ENCODE measurements around the gene LRRC7.
A peak's percentile ranks its signal among the peaks of the same experiment; 100 is the strongest.
"Not testable (repeated sequence)": the region's sequence is repeated elsewhere in the genome, so short reads cannot be mapped to it uniquely, and the experiment has no call there.

Gene LRRC7

DNA sequence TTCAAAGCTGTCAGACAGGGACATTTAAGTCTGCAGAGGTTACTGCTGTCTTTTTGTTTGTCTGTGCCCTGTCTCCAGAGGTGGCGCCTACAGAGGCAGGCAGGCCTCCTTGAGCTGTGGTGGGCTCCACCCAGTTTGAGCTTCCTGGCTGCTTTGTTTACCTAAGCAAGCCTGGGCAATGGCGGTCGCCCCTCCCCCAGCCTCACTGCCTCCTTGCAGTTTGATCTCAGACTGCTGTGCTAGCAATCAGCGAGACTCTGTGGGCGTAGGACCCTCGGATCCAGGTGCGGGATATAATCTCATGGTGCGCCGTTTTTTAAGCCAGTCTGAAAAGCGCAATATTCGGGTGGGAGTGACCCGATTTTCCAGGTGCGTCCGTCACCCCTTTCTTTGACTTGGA lies 320.3 kb downstream of the LRRC7 start:
- not testable (repeated sequence) for DNase-seq (ENCODE audit: low read depth)

DNA sequence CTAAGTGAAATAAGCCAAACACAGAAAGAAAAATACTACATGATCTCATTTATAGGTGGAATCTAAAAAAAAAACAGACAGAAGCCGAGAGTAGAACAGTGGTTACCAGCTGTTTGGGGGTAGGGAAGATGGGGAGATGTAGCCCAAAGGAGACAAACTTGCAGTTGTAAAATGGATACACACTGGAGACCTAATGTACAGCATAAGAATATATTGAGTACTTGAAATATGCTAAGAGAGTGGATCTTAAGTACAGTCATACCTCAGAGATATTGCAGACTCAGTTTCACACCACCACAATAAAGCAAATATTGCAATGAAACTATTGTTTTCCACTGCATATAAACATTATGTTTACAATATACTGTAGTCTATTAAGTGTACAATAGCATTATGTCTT lies 320.9 kb downstream of the LRRC7 start:
- no peak for DNase-seq (ENCODE audit: low read depth)

DNA sequence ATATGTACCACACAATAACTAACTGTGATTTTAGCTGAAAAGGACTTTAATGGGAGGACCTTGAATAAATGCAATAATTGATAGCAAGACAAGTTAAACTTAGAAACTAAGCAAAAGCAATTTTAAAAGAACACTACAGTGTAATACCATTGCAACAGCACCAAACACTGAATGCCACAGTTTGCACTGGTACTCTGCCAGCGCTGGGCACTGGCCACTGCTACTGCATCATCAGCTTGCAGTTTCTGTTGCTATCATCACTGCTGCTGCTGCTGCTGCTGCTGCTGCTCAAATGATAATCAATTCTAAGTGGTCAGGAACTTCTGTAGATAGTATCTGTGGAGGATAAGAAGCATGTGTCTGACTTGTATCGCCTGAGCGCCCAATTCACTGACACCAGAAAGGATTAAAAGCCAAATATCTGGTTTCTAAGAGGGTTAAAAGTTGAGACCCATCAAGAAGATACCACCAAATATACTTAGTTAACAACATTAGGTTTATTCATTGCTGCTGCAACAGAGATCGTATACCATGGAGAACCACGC lies 330.8 kb downstream of the LRRC7 start:
- no peak for DNase-seq (ENCODE audit: low read depth)

DNA sequence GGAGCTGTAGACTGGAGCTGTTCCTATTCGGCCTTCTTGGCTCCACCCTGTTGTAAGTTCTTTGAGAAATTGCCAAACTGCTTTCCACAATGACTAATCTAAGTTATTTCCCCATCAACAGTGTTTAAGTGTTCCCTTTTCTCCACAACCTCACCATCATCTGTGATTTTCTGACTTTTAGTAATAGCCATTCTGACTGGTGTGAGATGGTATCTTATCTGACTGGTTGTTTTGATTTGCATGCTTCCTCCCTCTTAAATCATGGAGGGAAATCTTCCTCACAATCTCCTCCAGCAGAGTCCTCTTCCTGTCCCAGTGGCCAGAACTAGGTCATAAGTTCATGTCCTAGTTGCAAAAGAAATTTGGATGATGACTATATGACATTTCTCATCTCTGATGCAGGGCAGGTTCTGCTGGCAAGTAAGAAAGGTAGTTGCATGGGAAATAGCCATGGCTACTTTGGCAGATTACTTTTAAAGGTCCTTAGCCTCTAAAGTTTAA lies 343.6 kb downstream of the LRRC7 start:
- peak; percentile 76 for DNase-seq (ENCODE audit: low read depth)

DNA sequence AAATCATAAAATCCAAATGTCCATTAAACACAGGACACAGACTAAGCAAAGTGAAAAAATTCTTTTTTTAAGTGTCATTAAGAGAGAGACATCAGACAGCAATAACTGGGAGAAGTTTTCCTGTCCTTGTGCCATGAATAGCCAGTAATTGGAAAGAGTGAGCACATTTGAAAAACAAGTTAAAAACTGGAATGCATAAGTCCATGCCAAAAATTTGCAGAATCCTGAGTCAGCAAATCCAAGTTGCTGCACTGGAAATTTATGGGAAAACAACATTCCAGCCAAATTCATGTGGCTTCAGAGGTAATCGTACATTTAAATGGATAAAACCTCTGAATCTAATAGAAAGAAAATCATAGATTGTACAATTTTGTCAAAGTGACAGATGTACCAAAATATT lies 346.3 kb downstream of the LRRC7 start:
- peak; percentile 84 for DNase-seq (ENCODE audit: low read depth)

DNA sequence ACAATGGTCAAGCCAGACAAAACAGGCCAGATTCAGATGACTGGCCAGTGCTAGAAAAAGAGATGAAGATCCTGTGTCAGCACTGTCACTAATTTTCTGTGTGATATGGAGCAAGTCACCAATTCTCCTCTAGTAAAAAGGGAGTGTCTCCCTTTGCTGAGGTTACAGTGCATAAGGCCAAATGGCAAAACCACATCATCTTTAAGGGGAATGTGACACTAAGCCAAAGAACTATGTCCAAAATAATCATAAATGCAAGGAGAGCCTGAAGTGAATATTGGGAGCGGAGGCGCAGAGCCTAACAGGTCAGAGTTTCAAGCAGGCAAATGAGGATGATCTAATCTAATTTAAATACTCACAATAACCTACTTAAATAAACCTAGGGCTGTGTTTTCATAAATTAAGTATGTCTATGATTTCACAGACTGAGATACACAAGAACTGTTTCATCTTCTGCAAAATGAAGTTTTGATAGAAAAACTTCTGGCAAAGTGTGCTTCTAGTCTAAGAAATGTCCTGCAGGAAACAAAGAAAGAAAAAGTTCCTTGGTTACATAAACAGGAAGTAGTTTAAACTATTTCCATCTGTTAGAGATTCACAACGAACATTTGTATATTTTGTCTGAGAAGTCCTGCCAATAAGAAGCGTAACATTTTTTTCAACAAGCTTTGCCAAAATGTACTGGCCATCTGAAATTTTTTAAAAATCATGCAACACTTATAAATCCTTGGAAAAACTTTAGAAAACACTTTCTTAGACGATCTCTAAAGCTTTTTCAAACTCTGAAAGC lies 347.4 kb downstream of the LRRC7 start:
- DNase-seq (ENCODE audit: low read depth) = peak; percentile 35

DNA sequence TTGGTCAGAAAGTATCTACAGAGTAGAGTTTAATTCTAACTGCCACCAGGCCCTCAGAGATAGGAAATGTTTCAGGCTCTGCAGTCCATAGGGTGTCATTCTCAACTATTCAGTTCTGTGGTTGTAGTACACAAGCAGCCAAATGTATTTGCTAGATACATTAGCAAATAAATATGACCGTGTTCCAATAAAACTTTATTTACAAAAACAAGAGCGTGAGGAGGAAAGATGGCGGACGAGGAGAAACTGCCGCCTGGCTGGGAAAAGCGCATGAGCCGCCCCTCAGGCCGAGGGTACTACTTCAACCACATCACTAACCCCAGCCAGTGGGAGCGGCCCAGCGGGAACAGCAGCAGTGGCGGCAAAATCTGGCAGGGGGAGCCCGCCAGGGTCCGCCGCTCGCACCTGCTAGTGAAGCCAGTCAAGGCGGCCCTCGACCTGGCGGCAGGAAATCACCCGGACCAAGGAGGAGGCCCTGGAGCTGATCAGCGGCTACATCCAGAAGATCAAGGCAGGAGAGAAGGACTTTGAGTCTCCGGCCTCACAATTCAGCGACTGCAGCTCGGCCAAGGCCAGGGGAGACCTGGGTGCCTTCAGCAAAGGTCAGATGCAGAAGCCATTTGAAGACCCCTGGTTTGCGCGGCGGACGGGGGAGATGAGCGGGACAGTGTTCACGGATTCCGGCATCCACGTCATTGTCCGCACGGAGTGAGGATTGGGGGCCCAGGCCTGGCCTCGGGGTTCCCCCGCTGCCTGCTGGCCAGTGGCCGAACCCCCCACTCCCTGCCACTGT lies 351.6 kb downstream of the LRRC7 start:
- DNase-seq (ENCODE audit: low read depth) = no peak

DNA sequence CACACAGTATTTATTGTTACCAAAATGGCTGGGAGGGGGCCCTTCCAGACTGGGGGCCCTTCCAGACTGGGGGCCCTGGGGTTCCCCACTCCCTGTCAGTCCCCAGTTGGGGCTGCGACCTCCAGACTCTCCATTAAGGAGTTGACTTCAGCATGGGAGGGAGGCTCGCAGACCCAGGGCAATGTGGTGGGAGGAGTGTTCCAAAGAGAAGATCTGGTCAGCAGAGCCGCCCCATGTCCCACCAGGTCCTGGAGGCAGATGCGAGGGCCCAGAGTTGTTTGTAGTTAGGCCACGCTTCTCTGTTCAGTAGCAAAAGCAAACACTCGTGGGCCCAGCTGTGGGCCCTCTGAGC lies 352.2 kb downstream of the LRRC7 start:
- no peak for DNase-seq (ENCODE audit: low read depth)

DNA sequence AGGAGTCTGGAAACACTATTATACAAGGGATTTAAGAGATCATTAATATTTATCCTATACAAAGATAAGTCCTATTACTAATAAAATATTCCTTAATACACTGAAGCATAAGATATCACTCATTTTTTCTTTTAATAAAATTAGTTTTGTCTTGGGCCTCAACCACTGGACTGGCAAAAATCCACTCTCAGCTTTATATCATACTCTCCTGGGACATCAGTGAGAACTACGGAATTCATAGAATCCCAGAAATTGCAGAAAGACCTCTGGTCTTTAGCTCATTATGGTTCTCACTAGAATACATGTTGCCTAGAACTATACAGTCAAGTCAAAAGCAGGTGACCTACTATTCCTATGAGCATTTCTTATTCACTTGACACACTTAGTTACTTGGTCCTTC lies 352.7 kb downstream of the LRRC7 start:
- no peak for DNase-seq (ENCODE audit: low read depth)

DNA sequence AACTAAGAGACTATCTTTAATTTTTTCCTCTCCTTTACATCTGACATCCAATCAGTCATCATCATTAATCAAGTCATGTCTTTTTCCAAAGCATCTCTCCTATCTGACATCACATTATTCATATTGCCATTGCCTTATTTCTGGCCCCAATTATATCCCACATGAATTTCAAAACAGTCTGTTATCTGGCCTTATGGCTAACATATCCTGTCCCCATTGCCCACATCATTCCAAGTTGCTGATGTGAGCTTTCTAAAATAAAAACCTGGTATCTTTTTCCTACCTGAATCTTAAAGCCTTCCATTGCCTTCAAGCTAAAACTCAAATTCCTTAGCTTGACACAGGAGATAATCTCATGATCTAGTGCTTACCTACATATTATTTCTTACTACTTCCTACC lies 353.8 kb downstream of the LRRC7 start:
- no peak for DNase-seq (ENCODE audit: low read depth)

DNA sequence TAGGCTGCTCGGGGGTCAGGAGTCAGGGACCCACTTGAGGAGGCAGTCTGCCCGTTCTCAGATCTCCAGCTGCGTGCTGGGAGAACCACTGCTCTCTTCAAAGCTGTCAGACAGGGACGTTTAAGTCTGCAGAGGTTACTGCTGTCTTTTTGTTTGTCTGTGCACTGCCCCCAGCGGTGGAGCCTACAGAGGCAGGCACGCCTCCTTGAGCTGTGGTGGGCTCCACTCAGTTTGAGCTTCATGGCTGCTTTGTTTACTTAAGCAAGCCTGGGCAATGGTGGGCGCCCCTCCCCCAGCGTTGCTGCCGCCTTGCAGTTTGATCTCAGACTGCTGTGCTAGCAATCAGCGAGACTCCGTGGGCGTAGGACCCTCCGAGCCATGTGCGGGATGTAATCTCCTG lies 360.5 kb downstream of the LRRC7 start:
- DNase-seq (ENCODE audit: low read depth) = not testable (repeated sequence)

DNA sequence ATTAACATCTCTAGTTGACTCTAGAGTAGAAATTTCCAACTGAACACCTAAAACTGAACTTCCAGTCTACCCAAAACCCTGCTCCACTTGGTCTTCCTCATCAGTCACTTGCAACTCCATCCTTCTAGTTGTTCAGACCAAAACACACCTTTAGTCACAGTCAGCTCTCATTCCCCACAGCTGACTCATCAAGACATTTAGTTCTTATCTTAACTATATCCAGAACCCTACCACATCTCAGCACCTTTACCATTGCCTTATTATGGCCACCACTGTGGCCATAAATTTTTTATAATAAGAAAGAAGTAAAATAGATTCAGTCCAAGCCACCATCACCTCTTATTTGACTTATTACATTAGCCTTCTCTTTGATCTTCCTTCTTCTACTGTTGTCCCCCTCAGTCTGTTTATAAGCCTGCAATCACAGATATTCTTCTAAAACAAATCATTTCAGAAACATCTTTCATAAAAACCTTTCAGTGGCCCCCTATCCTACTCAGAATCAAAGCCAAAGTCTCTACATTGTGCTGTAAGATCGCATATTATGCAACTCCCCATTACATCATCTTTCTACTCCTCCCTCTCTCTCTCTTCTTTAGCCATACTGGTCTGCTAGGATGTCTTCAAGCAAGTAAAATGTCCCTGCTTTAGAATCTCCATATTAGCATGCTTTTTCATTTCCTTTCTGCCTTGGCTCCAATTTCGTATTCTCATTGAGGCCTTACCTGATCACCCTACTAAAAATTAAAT lies 361.8 kb downstream of the LRRC7 start:
- no peak for DNase-seq (ENCODE audit: low read depth)

DNA sequence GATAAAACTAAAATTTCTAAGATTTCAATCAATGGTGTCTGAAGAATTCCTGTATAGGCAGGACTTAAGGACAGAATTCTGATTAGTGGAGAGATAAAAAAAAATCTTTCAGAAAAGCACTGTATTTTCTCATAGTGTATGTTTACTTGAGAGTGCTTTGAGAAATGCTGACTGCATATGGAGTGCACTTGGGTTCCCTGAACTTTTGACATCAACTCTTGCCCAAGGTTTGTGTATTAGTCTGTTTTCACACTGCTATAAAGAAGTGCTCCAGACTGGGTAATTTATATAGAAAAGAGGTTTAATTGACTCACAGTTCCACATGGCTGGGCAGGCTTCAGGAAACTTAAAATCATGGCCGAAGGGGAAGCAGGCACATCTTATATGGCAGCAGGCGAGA lies 362.7 kb downstream of the LRRC7 start:
- DNase-seq (ENCODE audit: low read depth) = no peak

DNA sequence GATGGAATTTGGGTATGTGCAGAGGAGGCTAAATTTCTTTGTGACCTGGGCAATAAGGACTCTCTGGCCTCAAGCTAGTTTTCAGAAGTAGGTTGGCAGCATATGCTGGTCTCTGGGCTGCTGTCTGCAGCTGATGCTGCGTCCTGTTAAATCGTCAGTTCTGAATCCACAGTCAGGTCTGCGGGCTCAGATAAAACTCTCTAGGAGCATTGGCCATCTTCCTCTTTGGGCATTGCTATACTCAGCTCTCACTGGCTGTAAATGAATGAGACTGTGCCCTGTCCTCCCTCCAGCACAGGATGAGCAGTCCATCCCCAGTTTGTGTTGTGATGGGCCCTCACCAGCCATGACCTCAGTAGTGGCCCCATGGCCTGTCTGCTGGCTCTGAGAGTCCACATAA lies 365.0 kb downstream of the LRRC7 start:
- DNase-seq (ENCODE audit: low read depth) = no peak

DNA sequence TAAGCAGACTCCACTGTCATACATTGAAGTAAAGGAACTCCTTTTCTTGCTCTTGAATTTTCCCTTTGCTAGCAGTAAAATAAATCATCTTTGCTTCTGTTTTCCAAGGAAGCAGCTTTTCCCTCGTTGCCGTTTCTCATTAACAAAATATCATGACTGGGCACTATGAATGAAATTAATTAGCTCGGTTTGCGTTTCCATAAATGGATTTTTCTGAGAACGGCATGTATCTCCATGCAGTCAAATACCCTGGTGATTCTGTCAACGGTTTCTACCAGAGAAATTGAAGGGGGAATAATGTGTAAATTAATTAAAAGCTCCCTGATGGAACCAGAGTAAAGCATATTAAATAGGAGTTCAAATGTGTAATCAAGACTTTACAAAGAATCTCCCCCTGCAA lies 372.5 kb downstream of the LRRC7 start:
- DNase-seq (ENCODE audit: low read depth) = no peak

DNA sequence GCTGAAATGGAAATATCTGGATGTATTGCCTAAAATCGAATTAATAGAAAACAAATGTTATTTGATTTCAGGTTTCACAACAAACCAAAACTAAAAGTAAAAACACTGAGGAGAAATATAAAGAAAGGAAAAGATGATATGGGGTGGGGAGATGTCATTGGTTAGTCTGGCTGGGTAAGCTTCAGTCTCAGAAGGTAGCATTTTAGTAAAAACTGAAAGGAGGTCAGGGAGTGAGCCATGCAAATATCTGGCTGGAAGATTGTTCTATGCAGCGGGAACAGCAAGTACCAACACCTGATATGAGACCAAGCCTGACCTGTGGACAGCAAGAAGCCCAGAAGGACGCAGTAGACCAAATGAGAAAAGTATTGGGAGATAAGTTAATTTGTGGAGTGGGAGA lies 373.1 kb downstream of the LRRC7 start:
- no peak for DNase-seq (ENCODE audit: low read depth)

DNA sequence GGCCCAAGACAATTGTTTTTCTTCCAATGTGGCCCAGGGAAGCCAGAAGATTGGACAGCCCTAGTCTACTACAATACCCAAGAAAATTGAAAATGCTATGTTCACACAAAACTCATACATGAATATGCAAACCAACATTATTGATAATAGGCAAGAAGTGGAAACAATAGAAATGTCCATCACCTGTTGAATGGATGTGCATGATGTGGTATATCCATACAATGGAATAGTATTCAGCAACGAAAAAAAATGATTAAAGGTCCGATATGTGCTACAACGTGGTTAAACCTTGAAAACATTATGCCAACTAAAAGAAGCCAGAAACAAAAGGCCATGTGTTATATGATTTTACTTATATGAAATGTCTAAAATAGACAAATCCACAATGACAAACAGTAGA lies 375.3 kb downstream of the LRRC7 start:
- DNase-seq (ENCODE audit: low read depth) = no peak

DNA sequence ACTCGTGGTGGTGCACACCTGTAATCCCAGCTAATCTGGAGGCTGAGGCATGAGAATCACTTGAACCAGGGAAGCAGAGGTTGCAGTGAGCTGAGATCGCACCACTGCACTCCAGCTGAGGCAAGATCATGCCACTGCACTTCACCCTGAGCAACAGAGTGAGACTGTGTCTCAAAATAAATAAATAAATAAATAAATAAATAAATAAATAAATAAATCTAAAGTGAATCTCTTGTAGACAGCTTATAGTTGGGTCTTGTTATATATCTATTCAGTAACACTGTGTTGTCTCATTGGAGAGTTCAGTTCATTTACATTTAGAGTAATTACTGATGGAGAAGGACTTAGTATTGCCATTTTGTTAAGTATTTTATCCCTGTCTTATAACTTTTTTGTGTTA lies 379.2 kb downstream of the LRRC7 start:
- no peak for DNase-seq (ENCODE audit: low read depth)

DNA sequence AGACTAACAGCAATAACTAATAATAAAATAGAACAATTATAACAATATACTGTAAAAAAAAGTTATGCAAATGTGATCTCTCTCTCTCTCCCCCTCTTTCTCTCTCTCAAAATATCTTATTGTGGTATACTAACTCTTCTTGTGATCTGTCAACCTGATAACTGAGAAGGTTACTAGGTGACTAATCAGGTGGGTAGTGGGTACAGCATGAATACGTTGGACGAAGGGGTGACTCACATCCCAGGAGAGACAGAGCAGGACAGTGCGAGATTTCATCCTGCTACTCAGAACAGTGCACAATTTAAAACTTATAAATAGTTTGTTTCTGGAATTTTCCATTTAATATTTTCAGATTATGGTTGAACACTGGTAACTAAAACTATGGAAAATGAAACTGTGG lies 380.1 kb downstream of the LRRC7 start:
- DNase-seq (ENCODE audit: low read depth) = no peak

DNA sequence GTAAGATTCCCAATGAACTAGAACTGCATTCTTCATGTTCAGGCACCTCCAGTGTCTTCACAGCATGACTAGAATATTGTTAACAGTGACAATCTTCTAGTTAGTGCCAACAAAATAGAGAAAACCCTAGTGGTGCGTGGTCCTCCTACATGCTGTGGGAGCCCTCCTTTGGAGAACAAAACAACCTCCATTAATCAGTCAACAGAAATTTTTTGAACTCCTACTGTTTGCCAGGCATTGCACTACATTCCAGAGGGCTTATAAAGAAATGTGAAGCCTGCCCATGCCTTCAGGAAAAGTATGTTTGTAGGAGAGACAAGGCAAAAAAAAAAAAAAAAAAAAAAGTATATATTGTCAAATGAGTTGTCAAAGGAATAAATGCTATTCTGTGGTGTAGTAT lies 385.0 kb downstream of the LRRC7 start:
- no peak for DNase-seq (ENCODE audit: low read depth)

DNA sequence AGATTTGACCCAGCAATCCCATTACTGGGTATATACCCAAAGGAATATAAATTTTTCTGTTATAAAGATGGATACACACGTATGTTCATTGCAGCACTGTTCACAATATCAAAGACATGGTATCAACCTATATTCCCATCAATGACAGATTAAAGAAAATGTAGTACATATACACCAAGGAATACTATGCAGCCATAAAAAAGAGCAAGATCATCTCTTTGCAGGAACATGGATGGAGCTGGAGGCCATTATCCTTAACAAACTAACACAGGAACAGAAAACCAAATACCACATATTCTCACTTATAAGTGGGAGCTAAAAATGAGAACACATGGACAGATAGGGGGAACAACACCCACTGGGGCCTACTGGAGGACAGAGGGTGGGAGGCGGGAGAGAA lies 394.7 kb downstream of the LRRC7 start:
- not testable (repeated sequence) for DNase-seq (ENCODE audit: low read depth)

DNA sequence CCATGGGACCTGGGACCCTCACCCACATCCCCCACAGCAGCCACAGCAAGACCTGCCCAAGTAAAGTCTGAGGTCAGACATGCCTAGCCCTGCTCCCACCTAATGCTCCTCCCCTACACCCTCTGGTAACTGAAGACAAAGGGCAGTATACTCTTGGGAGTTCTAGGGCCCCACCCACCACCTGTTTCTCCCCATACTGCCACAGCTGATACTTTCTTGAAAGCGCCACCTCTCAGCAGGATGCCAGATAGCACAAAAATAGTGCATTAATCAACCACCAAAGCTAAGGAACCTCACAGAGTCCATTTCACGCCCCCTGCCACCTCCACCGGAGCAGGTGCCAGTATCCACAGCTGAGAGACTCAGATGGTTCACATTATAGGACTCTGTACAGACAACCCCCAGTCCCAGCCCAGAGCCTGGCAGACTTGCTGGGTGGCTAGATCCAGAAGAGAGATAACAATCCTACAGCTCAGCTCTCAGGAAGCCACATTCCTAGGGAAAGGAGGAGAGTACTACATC lies 399.6 kb downstream of the LRRC7 start:
- DNase-seq (ENCODE audit: low read depth) = no peak
